ENCODE measurements around the gene NPAT. TPM values are rescaled to one million over a fixed set of nuclear protein-coding genes. Genes with fewer than 3 reads are reported as not detected.
"Not testable (repeated sequence)": the region's sequence is repeated elsewhere in the genome, so short reads cannot be mapped to it uniquely, and the experiment has no call there.

Gene NPAT
- total RNA-seq, 2 donors from 2014 or later: 18.8 to 21.0 TPM

GRCh38 chr11:108137212-108137611 lies 85.2 kb downstream of the NPAT start:
- Histone ChIP-seq H3K27me3 (replicated peaks; ENCODE audit: insufficient read depth) (no peaks in the 10 kb centered on the region), H3K36me3 (peaks cover 28% of the 10 kb centered on the region), H3K9me3 (no peaks in the 10 kb centered on the region), H3K27ac (no peak overlapping the region), H3K4me3 (no peak overlapping the region), H3K4me1 (ENCODE audit: control insufficient read depth in 1 of 2, low read depth in 2 of 2) (no peaks in the 10 kb centered on the region)
- DNase-seq (ENCODE audit: low spot score): no peak
- ATAC-seq (ENCODE audit: insufficient number of reproducible peaks, low FRiP score, low read depth): no peak
- TF ChIP-seq CTCF (IDR thresholded peaks at IDR 0.05): no peak

GRCh38 chr11:108135845-108136544 lies 86.4 kb downstream of the NPAT start:
- H3K4me1 ChIP-seq (ENCODE audit: control insufficient read depth in 1 of 2, low read depth in 2 of 2): peaks cover 0 to 5% of the 10 kb centered on the region in 2 donors
- DNase-seq (ENCODE audit: low spot score) (no peak), ATAC-seq (ENCODE audit: insufficient number of reproducible peaks, low FRiP score, low read depth) (no peak)
- no peak overlapping the region for H3K4me3 ChIP-seq
- peaks cover 30% of the 10 kb centered on the region for H3K36me3 ChIP-seq
- H3K9me3 ChIP-seq: no peaks in the 10 kb centered on the region
- no peak for TF ChIP-seq CTCF (IDR thresholded peaks at IDR 0.05)
- H3K27ac ChIP-seq: no peak overlapping the region
- H3K27me3 ChIP-seq (replicated peaks; ENCODE audit: insufficient read depth): no peaks in the 10 kb centered on the region

- peaks cover 24% of the 10 kb centered on the region for H3K36me3 ChIP-seq
- H3K9me3 ChIP-seq; DNase-seq (ENCODE audit: low spot score): not testable (repeated sequence)
Measured at GRCh38 chr11:108132993-108133538, 89.4 kb downstream of the NPAT start.

GRCh38 chr11:108131993-108132392 lies 90.4 kb downstream of the NPAT start:
- no peaks in the 10 kb centered on the region for H3K27me3 ChIP-seq (replicated peaks; ENCODE audit: insufficient read depth)
- peaks cover 25% of the 10 kb centered on the region for H3K36me3 ChIP-seq
- no peak for TF ChIP-seq CTCF (IDR thresholded peaks at IDR 0.05)
- DNase-seq (ENCODE audit: low spot score) (no peak), ATAC-seq (ENCODE audit: insufficient number of reproducible peaks, low FRiP score, low read depth) (no peak)
- H3K4me1 ChIP-seq (ENCODE audit: control insufficient read depth in 1 of 2, low read depth in 2 of 2): peaks cover 0 to 11% of the 10 kb centered on the region in 2 donors
- no peaks in the 10 kb centered on the region for H3K9me3 ChIP-seq
- no peak overlapping the region for H3K4me3 ChIP-seq
- no peak overlapping the region for H3K27ac ChIP-seq

More at GRCh38 chr11:108132993-108133538, 89.4 kb downstream of the NPAT start:
- ATAC-seq (ENCODE audit: insufficient number of reproducible peaks, low FRiP score, low read depth); H3K27ac ChIP-seq; H3K27me3 ChIP-seq (replicated peaks; ENCODE audit: insufficient read depth); H3K4me3 ChIP-seq: not testable (repeated sequence)
- H3K4me1 ChIP-seq (ENCODE audit: control insufficient read depth in 1 of 2, low read depth in 2 of 2): peaks cover 0 to 11% of the 10 kb centered on the region in 2 donors

GRCh38 chr11:108128772-108129171 lies 93.7 kb downstream of the NPAT start:
- H3K27ac ChIP-seq: no peak overlapping the region
- ATAC-seq (ENCODE audit: insufficient number of reproducible peaks, low FRiP score, low read depth) (no peak), DNase-seq (ENCODE audit: low spot score) (no peak)
- no peaks in the 10 kb centered on the region for H3K9me3 ChIP-seq
- H3K4me3 ChIP-seq: no peak overlapping the region
- no peaks in the 10 kb centered on the region for H3K27me3 ChIP-seq (replicated peaks; ENCODE audit: insufficient read depth)
- no peak for TF ChIP-seq CTCF (IDR thresholded peaks at IDR 0.05)
- H3K4me1 ChIP-seq (ENCODE audit: control insufficient read depth in 1 of 2, low read depth in 2 of 2): peaks cover 8 to 20% of the 10 kb centered on the region in 2 donors
- H3K36me3 ChIP-seq: peaks cover 18% of the 10 kb centered on the region
